COR-L47 (cell line): ENCODE measurements around the gene KLF5.
"Not testable (repeated sequence)": the region's sequence is repeated elsewhere in the genome, so short reads cannot be mapped to it uniquely, and the experiment has no call there.

Experiments used
- DNase-seq: peaks from one replicate; lab custom pipeline; 2025; lab: John Stamatoyannopoulos, UW

Gene KLF5

GRCh38 chr13:73058736-73059459, at the start of gene KLF5:
Gene KLF5, plus strand, starts transcription at chr13:73059005. Its CDS starts 323 bp downstream, at chr13:73059328.
- DNase-seq: peak; percentile 99

GRCh38 chr13:73011751-73012150, 47.1 kb upstream of the KLF5 start:
- DNase-seq: no peak

- no peak for DNase-seq
Measured at GRCh38 chr13:73015805-73016204, 43.0 kb upstream of the KLF5 start.

GRCh38 chr13:73018336-73018735, 40.5 kb upstream of the KLF5 start:
- DNase-seq: no peak

DNA sequence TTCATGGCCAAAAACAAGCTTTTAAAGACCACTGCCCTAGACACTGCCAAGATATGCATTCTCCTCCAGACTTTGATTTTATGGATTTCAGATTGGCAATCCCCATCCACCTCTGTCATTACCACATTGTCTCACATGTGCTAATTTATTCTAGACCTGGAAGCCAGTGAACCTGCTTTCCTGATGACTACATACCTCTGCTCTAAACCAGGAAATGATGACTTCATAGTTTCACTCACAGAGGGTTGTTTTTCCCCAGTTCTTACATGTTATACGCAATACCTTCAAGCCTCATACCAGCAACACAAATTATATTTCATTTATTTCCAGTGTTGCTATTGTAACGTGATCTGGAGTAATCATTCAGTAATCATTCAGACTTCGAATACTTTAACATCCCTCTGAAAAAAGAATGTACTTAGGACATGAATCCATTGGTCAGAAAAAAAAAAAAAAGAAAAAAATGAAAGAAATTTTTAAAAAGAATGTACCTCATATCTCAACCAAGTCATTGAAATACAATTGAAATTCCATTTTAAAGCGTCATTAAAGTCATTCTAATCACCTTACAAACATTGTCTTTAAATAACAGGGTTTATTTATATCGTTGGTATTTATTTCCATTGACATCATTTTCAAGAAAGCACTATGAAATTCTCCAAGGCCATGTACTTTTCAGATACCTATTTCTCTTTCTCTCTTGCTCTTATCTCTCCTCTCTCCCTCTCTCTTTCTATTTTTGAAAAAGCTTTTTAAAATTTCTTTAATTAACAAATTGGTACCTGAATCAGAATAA, 33.4 kb upstream of the KLF5 start:
- DNase-seq: no peak

GRCh38 chr13:73034901-73035300, 23.9 kb upstream of the KLF5 start:
- no peak for DNase-seq

- DNase-seq: no peak
Measured at GRCh38 chr13:73035660-73036059, 23.1 kb upstream of the KLF5 start.

DNA sequence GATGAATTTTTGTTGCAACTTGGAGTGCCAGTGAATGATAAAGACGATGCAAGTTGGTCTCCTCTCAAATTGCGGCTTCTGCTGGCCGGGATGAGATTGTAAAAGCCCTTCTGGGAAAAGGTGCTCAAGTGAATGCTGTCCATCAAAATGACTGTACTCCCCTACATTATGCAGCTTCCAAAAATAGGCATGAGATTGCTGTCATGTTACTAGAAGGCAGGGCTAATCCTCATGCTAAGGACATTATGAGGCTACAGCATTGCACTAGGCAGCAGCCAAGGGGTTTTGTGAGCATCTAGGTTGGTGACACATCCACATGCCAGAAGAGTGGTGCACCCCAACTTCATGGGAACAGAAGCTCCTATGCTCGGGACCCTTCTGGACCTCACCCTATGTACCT, 22.2 kb upstream of the KLF5 start:
- no peak for DNase-seq

- DNase-seq: peak; percentile 30
Measured at GRCh38 chr13:73038064-73038463, 20.7 kb upstream of the KLF5 start.

GRCh38 chr13:73039201-73040108, 19.4 kb upstream of the KLF5 start:
- DNase-seq: peak; percentile 56

DNA sequence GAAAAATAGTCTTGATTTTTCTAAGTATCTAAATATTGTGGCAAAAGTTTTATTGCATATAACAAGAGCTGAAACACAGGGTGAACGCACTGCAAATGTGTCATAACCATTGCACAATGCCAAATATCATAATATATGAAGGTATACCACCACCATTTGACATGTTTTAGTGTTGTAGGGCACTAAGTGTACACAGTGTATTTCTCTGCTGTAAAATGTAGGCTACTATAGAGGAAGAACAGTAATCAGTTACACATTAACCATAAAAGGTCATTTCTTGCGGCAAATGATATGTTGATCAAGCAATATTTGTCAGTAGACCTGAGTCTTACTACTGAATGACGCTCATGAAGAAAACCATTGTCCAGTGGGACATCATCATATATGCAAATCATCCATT, 18.3 kb upstream of the KLF5 start:
- no peak for DNase-seq

- no peak for DNase-seq
Measured at GRCh38 chr13:73040968-73041596, 17.7 kb upstream of the KLF5 start.

DNA sequence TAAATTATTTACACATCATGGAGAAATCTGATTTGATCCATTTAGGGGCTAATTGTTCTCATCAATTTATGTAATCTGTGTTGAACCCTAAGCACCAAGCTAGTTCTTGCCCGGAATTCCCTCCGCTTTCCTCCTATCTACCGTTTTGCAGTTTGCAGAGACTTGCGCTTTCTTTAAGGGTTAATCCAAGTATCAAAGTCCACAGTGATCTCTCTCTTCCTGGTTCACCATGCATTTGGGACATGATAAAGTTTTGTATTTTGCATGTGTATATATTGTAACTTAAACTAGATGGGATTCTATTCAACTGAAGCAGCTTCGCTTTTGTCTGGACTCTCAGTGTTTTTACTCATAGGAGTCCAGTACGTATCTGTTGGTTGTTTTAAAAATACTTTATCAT, 13.8 kb upstream of the KLF5 start:
- no peak for DNase-seq

GRCh38 chr13:73048615-73049014, 10.2 kb upstream of the KLF5 start:
- not testable (repeated sequence) for DNase-seq

- peak; percentile 68 for DNase-seq
Measured at GRCh38 chr13:73054712-73055111, 4.1 kb upstream of the KLF5 start.

GRCh38 chr13:73055813-73056564, 2.8 kb upstream of the KLF5 start:
- no peak for DNase-seq

DNA sequence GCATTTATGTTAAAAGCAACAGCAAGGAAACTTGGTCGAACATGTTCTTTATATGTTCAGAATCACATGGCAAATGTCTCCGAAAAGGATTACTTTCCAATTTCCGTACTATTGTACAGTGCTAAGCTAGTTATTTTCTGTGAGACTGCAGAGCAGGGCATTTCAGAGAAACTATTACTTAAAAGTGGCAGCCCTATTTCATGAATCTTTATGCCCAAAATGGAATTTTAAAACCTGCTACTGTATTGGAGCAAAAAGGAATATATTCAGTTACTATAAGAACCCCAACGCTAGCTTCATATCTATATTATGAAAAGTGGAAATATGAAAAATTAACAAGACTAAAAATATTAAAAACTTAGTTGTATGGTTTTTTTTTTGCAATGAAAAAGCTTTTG, 2.2 kb upstream of the KLF5 start:
- DNase-seq: no peak

DNA sequence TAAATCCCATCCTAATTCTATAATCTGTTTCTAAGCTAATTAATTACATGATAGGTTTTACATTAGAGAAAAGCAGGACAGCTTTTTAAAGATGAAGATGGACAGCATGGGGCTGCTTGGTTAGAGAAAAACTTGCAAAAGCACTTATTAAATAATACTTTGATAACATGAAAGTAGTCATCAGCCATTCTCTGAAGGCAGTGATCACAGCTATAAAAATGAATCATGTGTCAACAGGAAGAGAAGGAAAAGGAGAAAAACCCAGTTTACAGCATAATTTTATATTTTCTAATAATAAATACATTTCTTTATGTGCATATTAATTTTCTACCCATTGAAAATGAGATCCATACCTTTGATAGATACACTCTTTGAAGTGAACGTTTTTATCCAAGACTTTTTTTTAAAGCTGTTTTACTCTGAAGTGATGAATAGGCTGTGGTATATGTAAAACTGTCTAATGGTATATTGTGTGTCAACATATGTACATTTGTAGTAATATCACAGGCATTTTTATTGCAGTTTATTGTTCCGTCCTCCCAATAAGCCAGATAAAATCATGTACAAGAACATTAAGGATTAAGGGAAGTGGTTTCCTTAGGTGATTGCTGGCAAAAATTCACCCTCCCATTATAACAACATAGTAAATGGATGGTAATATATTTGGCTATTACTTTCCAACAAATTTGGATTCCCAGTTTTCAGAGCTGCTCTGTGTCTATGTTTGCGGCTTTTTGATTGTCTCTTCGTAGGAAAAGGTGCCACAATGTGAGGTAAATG, 1.3 kb upstream of the KLF5 start:
- no peak for DNase-seq

DNA sequence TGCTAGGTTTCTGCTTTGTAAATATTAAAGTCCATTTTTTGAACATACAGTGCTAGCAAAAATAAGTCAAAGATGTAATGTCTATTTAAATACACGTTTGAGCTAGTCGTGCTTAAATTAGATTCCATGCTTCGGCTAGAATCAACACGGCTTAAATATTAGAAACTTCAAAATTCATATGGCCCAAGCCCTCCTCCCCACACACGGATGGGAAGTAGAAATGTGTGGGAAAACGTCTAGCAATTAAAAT, 816 bp upstream of the KLF5 start:
- DNase-seq: no peak

- no peak for DNase-seq
Measured at GRCh38 chr13:73058432-73058735, 421 bp upstream of the KLF5 start.
